HG03457 (cell line): ENCODE results near the gene ARHGEF11.

ENCODE experiments used
- ATAC-seq: cut with Tn5 transposase; IDR thresholded peaks from one replicate; pipeline ENCODE4 v1.9.1; 2021; ENCODE audit warnings: moderate number of reproducible peaks; ENCODE audit not compliant: unreplicated experiment

ARHGEF11 gene

DNA sequence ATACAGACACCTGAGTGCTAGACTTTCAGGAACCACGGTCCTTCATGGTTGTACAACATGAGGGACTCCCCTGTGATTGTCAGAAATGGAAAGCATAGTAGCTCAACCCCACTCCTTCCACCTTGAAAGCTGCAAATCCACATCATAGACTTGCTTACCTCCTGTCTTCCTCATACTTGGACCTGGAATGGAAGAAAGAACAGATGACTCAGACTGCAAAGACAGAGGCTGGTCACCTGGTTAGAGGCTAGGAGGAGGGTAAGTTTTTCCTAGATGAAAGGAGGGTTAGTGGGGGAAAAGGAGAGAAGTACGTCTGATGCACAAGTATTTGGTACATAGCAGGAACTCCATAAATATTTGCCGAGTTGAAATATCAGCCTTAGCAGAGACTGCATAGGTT, 87.9 kb downstream of the ARHGEF11 start:
- no peak for ATAC-seq

DNA sequence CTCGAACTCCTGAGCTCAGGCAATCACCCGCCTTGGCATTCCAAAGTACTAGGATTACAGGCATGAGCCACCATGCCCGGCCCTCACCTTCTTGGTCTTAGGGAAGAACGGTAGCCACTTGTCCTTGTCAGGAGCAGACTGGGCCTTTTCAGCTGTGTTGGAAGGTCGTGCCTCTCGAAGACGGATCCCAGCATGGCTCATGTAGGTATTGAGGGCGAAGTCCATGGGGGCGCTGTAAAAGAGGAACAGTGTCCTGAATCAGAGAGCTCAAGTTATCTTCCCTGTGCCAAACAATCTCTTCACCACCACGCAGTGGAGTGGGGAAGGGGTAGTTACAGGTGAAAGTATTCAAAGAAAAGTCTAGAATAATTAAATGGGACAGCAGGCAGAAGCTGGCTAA, 89.2 kb downstream of the ARHGEF11 start:
- ATAC-seq = no peak

DNA sequence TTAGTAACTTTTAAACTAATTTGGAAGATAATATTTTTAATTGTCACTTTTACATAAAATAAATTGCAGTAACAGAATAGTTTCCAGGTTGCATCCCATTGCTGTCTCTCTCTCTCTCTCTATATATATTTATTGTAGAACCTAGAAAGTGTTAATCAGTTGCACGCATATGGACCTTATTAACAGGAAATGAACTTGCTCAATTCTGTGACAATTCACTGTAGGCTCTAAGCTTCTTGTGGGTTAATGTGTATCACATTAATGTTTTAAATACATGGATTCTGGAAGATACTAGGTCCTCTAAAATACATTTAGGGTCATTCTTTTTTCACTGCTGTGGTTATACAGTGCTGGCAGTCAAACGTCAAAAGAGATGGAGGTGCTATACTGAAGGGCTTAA, 92.0 kb downstream of the ARHGEF11 start:
- ATAC-seq = no peak

DNA sequence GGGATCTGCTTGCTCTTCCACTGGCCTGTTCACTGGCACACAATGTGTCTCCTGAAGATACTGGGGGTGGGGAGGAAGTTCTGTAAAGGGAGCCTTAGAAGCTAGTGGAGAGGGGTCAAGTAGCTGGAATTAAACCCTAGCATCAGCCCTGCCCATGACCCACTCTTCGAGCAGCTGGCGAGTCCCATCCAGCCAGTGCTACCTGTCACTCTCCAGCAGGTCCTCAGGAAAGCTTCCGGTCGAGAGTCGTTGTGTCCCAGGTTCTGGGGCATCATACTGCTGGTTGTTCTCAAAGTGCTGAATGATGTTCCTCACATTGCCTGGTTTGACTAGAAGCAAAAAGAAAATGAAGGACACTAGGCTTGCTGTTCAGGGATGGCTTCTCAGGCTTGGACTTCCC, 94.2 kb downstream of the ARHGEF11 start:
- no peak for ATAC-seq

DNA sequence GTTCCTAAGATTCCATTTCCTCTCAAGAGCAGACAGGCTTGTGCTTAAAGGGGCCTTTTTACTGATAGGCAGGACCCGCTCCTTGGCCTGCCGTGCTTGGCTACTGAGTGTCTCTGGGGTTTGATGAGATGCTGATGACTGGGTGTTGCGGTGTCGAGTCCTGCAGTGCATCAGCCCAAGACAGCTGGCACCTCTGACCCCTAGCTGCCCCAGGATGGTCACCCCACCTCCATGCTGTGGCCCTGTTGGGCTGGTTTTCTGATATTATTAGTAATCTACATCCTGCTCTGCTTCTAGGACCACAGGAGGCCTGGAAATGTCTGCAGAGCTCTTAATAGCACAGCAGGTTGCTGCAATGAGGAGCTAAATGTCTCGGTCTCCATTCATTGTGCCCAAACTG, 96.4 kb downstream of the ARHGEF11 start:
- no peak for ATAC-seq

DNA sequence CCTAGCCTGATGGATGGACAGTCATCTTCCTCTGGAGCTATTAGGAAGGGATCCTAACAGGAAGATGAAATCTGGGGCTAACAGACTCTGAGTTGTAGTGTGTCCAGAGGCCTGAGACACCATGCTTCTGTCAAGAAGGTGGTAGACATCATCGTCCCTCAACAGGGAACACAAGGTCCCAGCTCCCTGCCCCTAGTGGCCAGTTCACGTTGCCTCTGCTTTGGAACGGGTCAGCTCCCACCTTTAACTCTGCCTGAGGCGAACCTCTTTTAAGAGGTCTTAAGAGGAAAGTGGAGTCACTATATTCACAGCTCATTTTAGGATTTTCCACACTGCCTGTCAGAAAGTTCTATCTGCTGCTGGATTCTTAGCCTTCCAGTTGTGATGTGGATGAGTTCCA, 96.8 kb downstream of the ARHGEF11 start:
- ATAC-seq = no peak

DNA sequence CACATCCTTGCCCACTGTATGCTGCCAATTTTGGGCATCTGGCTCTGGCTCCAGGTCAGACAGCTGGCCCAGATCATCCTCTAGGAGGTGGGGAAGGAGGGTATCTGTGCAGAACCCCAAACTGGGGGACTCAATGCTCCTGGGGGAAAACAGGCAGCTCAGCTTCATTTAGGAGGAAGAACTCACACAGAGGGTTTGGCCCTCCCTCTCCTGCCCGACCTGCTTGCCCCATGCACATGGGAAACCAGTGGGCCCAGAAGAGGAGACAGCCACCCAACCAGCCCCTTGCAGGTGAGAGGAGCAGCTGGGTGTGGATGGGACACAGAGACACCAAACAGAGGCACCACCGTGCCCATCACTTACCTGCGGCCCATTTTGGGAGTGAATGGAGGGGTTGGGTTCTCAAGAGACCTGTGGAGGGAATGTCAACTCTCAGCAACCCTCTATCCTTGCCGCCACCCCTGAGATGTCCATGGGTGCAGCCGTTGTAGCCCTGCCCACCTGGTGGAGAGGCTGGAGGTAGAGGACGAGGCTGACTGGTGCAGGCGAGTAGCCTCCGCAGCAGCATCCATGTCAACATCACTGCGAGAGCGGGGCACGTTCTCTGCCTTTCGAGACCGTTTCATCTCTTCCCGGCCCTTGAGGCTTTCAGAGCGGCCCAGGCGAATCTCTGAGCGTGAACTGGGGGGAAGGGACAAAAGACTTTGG, 97.6 kb downstream of the ARHGEF11 start:
- no peak for ATAC-seq

DNA sequence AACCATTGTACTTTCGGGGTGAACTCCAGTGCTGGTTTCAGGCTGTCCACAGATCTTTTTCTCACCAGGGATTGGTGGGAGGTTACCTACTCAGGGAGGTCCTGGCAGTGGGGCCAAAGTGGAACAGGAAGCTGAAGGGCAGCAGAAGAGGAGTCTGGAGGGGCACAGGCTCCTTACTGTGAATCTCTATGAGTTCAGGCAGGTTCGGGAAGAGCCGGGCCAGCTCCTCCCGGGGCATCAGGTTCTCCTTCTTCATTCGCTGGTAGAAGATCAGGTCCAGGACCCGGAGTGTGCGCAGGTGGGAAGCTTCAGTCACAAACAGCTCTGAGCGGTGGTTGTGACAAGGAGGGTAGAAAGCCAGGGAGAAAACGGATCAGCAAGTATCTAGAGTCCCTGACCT, 98.4 kb downstream of the ARHGEF11 start:
- ATAC-seq = no peak

DNA sequence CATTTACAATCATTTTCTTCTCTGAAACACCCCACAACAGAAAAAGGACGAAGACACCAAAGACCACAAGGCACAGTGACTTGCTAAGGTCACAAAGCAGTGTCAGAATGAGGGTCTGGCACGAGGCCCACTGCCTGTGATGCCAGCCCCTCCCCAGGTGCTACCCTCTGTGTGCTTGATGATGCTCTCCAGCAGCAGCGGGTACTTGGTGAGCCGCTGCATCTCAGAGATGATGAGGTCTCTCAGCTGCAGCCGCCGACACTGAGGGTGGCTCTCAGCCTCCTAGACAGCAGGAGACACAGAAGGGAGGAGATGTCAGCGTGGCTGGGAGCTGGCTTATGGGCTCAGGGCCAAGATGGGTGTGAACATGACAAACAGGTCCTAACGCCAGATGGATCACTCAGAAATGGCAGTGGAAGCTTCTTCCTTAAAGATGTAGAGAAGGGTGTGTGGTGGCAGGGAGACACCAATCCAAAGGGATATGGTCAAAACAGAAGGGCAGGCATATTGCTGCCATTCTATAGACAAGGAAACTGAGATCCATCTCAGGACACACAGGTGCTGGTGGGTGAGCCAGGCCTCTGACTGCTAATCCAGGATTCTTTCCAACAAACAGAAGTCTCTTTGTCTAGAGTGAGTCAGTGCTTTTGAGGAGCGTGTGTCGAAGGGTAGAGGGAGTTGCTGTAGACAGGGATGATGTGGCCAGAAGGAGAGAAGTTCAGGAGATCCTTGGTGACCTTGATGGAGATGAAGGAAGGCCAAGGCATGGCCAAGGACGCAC, 99.5 kb downstream of the ARHGEF11 start:
- ATAC-seq = no peak

DNA sequence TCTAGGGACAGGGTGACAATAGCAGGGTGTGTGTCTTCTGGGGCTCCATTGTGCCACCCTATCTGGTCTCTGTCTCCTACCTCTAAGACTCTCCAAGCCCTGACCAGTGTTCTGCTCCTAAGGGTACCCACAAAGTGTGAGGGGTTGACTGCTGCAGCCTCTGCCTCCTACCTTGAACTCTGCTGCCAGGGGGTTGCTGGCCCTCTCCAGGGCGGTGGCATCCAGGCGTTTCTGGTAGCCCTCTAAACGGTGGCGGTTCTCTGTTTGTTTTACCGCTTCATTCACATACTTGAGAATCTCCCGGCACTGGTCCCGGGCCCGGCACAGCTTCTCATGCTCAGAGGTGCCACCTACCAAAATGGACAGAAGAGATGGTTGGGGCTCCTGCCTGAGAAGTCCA, 100.7 kb downstream of the ARHGEF11 start:
- no peak for ATAC-seq

DNA sequence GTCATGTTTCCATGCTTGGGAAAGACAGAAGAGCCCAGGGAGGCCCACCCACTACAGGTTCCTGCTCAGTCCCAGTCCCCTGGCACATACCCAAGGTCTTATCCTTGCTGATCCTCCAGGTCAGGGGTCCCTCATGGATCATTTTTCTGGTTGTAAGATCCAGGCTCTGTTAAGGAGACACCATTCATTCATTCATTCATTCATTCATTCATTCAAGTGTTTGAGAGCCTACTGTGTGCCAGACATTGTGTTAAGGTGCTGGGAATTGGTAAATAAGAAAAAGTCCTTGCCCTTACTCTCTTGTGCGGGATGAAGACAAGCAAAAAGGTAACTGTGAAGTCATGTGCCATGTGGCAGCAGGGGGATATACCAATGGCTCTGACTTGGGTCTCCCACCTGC, 101.3 kb downstream of the ARHGEF11 start:
- ATAC-seq = no peak

DNA sequence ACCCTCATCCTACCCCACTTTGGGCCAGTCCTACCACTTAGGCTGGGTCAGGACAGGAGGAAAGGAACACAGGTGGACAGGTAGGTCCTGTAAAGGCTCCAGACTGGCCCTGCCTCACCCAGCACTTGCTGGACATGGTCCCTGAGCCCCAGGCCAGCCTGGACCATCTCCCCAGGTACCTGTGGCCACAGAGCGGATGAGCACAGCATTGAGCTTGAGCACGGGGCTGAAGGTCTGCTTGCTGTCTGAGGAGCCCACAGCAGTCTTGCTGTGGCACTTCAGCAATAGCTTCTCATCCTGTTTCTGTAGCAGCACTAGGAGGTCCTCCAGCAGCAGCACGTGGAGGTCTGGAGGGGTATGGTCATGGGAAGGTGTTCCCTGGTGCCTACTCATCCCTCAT, 101.8 kb downstream of the ARHGEF11 start:
- no peak for ATAC-seq

DNA sequence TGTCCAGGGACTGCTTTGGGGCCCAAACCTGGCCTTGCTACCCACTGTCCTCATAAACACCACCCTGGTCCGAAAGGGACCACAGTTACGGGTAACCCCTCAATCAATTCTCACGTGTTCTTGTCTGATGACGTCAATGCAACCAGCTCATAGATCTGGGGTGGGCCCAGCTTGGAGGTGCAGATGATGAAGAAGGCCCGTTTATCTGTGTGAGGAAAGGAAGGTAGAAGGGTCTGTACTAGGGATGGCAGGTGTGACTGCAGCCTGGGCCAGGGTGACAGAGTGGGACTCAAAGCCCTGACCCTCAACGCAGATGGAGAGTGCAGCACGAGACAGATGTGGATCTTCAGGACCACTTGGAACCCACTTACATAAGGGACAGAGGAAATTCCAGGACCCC, 103.0 kb downstream of the ARHGEF11 start:
- ATAC-seq = no peak

DNA sequence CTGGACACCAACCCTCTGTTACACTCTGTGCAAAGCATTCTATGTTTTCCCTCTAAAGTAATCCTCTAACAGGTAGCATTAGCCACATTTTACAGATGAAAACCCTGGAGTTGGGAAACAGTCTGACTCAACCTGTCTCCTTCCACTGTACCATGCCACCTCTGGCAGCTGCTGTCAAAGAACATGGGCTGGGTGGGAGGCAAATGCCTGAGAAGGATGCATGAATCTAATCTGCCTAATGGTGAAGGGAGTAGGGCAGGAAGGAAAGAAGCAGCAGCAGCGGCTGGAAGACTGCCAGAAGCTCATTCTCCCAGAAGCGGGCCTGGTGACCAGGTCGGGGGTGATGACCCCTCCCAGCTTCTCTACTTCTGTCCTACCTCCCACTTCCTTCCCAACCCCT, 103.4 kb downstream of the ARHGEF11 start:
- ATAC-seq = no peak

DNA sequence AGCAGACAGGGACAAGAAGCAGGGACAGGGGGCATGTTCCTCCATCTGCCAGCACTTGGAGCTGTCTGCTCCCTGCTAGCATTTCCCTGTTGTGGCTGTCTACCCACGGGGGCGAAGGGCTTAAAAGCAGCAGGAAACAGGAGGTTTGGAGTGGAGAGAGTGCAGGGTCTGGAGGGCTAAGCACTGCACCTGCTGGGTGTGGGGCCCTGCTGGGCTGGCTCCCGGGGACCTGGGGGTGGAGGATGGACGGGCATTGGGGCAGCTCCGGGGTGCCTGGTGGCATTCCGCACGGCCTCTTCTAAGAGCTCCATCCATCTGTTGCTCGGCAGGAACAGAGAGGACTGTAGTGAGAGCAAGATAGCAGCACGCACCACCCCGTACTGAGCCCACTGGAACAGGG, 103.9 kb downstream of the ARHGEF11 start:
- ATAC-seq = no peak

DNA sequence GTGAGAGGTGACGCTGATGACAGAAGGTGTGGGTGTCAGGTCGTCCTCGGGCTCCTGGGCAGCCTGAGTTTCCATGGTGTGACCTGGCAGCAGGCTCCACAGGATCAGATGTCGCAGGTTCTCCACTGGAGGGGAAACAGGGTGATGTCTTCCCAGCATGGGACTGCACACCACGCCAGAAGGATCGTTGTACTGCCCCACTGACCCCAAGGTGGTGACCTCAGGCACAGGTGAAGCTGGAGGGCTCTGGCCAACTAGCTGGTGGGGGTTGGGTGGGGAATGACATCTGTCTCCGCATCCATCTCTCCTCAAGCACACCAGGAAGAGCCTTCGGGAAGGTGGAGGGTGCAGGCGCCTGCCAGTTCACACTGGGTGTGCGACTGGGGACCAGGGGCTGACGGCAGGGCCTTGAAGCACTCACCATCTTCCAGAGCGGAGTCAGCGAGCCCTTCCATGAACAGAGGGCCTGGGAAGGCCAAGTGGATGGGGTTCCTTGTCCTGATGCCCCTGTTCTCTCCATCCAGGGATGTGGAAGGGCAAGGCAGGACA, 105.7 kb downstream of the ARHGEF11 start:
- no peak for ATAC-seq

DNA sequence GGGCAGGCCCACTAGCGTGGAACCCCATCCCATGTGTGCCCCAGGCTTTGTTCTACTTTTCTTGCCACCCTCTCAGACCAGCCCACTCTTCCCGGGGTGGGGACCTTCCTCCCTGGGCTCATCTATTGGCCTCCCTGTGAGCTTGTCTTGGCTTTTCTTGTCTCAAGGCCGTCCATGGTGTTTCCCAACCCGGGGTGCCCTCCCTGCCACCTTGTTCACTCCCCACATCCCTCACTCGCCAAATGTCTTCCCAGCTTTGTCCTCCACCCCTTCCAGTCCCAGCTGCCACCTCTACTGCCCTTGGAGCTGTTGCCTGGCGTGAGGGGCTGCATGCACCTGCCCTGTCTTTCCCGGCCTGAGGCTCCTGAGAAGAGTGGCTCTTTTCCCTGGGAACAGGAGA, 106.7 kb downstream of the ARHGEF11 start:
- no peak for ATAC-seq

DNA sequence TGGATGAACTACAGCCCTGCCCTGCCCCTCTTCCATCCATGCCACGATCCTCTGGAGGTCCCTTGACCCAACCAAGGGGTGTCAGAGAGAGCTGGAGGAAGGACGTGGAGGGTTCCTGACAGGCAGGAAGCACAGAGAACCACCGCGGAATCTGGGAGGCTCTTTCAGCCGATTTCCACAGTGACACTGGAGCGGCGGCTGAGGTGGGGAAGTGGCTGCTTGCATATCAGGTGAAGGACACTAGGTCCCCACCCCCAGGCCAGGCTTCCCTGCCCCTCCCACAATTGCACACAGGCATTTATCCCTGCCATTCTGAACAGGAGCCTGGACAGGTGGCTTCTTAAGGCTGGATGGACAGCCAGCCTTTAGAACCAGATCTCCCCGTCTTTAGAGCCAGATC, 107.7 kb downstream of the ARHGEF11 start:
- no peak for ATAC-seq

DNA sequence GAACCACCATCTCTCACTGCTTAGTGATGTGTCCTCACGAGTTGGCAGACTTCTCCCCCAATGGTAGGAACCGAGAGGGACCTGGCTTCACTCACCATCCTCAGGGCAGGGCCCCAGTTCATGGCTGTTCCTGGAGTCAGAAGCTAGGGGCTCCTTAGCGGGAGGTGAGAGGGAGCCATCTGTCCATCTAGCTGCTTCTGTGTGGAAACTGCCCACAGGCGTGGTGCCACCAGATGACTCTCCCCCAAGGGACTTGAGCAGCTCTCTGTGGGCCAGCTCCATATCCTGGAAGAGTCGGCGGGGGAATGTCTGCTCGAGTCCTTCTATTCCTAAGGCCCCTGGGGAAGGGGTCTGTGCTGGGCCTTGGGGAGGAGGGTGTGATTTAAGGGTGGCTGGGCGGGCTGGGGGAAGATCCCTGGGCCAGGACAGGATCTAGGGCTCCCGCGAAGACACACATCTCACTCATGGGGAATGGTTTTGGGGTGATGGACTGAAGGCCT, 108.8 kb downstream of the ARHGEF11 start:
- no peak for ATAC-seq

DNA sequence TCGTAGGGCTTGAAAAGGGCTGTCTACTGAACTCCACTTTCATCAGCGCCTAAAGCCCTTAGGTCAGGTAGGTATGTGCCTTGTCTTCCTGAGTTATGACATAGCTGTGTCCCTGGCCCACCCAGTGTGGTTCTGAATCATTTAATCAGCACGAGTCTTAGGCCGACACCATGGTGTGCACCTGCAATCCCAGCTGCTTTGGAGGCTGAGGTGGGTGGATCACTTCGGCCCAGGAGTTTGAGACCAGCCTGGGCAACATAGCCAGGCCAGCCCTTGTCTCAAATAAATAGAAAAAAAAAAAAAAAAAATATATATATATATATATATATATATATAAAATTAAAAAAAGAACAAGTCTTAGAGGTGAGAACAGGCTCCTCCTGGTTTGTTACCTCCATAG, 109.4 kb downstream of the ARHGEF11 start:
- no peak for ATAC-seq

DNA sequence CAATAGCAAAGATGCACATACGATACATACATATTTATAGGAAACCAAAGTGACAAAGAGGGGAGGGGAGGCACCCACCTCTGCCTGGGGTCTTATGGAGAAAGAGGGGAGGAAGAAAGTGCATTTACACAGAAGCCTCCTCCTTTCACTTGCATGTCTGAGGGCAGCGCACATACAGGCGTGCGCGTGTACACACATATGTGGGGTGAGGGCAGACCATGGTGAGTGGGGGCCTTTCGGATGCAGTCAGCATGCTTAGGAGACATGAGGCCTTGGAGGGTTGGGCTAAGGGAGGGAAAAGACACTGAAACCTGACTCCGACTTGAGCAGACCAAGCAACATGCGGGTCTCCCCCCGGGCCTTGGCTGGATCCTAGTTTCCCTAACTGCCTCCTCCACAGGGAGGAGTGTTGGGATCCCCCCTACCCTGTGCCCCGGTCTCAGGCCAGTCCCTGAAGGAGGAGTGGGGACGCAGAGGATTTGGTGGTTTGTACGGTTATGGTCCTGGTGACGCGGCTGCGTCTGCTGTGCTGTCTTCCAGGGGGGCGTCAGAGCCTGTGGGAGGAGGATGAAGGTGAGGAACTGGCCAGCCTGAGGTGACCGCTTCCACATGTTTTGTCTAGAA, 109.9 kb downstream of the ARHGEF11 start:
- ATAC-seq = no peak

DNA sequence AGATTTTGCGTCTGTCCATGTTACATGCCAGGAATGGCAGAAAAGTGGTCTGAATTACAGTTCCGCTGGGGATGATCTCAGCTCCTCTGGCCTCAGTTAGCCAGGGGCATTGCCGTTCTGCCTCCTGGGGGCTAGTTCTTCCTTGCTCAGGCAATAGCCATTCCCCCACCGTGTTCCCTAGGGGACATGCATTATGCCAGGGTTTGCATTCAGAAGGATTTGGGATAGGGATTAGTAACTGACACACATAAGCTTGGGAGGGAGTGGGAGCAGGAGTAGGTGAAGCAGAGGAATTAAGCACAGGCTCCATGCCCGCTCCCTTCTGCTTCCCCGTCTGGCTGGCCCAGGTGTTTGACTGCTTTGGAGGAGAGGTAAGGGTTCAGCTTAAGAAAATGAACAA, 112.4 kb downstream of the ARHGEF11 start:
- no peak for ATAC-seq
